GM21526 (cell line): ENCODE measurements around the gene RNF111.

Experiments
- ATAC-seq: cut with Tn5 transposase; IDR thresholded peaks from one replicate; pipeline ENCODE4 v1.9.1; 2021; ENCODE audit warnings: moderate library complexity; ENCODE audit not compliant: unreplicated experiment, low FRiP score

The RNF111 gene

DNA sequence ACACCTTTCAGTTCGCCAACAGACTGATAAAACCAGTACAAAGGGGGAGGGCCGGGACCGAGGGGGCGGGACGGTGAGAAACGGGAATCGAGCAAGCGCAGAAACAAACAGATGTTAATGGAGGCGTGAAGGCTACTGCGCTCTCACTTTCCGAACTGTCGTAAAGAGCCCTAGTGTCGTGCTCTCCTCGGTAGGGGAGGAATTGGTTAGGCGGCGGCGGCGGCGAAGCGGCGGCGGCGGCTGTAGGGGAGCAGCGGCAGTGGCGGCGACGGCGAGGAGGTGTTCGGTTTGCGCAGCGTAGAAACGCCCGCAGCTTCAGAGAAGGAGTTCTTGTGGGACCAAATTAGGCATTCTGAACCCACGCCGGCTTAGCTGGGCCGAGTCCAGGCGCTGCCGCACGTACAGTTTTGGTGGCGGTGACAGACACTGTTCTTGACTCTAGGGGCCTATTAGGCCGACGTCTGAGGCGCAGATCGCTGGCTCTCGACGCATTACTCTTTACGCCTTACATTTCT is at the start of gene RNF111:
TSS of gene RNF111 (plus strand) at position 173 of the 515 bp plus-strand sequence. CDS start 43,160 bp downstream, outside the sequence.
- ATAC-seq = peak; percentile 70

DNA sequence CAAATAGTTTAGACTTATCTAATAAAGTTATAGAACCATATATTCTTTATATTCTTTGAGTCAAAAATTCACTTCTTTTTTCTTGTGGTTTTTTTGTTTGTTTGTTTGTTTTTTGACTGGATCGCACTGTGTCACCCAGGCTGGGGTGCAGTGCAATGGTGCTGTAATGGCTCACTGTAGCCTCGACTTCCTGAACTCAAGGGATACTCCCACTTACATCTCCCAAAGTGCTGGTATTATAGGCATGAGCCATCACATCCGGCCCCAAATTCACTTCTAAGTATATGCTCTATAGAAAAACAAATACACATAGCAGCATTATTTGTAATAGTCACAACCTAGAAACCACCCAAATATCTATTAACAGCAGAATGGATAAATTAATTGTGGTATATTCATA is 40.3 kb upstream of the RNF111 start:
- ATAC-seq = no peak

DNA sequence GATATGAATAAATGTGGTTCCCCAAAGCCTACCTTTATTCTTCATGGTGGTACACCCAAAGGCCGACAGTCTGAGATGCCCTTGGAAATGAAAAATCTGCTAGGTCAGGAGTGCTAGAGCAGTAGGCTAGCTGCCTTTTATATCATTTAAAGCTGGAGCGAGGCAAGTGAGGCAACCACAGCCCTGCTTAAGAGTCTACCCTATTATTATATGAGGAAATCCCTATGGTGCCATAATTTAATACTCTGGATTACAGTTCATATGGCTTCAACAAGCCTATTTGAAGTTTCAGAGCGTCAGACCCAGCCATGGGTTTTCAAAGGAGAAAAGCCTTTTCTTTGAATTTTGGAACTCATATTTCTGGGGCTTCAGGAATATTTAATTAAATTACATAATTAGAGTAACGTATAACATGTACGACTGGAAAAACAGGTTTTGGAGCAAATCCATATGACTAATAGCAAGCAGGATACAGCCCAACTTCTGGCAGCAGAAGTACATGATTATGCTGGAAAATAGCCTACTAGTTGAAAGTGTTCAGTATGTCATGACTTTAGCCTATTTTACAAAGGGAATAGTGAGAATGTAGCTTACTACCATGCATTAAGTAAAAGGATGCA is 36.0 kb upstream of the RNF111 start:
- ATAC-seq = no peak

DNA sequence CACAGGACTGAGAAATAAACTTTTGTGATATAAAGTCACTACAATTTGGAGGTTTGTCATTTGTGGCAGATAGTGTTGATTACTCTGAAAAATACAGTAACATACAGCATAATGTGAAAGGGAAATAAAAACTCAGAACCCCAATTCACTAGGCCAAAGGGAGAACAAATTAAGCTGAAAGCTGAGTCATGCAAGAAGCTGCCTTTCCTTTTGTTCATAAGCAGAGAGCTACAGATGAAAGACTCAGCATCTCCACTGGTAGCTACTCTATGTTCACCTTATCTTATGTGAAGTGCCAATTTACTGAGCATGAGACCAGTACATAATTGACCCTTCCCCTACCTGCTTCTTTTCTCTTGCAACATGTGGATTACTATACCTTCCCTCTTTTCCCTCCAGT is 34.7 kb upstream of the RNF111 start:
- ATAC-seq = no peak

DNA sequence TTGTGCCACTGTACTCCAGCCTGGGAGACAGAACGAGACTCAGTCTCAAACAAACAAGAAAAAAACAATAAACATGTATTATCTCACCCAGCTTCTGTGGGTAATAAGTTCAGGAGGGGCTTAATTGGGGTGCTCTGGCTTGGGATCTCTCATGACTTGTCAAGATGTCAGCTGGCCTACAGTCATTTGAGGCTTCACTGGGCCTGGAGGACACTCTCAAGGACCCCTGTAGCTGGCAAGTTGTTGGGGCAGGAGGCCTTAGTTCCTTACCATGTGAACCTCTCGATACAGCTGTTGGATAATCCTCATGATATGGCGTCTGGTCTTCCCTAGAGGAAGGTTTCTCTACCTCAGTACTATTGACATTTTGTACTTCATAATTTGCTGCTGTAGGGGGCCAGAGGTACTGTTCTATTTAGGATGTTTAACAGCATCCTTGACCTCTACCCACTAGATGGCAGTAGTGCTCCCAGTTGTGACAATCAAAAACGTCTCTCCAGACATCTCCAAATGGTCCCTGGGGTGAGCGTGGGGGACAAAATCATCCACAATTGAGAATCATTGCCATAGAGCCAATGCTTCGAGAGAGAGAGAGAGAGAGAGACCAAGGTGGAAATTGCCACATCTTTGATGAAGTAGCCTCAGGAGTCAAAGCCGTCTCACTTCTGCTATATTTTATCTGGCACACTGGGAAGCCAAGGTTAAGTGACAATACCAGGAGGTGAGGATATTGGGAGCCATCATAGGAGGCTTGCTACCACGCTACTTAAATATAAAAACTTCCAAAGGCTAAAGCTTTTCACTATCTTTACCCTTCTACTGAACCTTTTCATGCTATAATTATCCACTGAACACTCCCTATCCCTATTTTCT is 30.1 kb upstream of the RNF111 start:
- peak; percentile 80 for ATAC-seq

DNA sequence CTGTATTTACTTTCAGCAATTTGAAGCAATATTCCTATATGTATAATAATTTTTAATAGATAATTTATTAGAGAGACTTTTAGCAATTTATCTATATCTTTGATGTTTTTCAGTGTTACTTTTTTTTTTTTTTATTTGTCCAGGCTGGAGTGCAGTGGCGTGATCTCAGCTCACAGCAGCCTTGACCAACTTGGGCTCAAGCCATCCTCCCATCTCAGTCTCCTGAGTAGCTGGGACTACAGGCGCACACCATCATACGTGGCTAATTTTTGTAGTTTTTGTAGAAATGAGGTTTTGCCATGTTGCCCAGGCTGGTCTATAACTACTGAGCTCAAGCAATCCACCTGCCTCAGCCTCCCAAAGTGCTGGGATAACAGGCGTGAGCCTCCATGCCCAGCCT is 28.7 kb upstream of the RNF111 start:
- ATAC-seq = no peak

DNA sequence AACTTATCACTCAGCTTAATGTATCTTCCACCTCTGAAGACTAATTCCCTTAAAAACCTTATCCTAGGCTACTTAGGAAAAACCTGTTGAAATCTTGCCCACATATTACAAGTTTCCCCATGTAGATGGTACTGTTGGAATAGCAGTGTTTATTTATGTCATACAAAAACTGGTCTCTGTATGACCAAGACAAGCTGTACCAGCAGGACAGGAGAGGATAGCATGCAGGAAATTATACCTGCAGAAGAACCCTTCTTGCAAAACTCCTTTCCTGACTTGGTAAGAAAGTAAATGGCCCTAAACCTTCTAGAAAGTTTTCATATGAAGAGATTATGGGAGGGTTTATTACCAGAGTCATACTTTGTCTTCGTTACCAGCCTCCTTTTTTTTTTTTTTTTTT is 25.3 kb upstream of the RNF111 start:
- ATAC-seq = no peak

DNA sequence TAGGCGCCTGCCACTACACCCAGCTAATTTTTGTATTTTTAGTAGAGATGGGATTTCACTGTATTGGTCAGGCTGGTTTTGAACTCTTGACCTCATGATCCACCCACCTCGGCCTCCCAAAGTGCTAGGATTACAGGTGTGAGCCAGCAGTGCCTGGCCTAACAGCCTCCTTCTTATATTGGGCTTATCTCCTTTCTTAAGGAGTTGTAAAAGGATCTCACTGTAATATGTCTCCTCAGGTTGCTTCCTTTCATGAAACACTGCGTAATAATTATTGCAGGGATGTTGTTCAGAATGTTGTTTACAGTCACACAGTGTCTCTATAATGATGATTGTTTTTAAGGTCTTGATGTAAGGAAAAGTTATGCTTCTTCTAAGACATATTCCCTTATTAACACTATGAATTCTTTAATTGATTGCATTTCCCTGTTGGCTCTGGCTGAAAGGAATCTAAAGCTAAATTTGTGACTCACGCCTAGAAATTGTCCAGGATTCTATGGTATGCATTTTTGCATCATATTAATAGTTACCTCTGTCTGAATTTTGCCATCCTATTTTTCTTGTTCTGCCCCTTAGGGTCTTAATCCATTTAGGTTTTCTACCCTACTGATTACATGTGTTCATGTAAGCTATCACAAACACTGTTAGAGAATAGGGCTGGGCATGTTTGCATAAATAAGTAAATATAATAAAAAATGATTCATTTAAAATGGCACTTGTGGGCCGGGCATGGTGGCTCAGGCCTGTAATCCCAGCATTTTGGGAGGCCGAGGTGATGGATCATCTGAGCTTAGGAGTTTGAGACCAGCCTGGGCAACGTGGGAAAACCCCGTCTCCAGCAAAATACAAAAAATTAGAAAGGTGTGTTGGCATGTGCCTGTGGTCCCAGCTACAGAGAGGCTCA is 24.5 kb upstream of the RNF111 start:
- no peak for ATAC-seq

DNA sequence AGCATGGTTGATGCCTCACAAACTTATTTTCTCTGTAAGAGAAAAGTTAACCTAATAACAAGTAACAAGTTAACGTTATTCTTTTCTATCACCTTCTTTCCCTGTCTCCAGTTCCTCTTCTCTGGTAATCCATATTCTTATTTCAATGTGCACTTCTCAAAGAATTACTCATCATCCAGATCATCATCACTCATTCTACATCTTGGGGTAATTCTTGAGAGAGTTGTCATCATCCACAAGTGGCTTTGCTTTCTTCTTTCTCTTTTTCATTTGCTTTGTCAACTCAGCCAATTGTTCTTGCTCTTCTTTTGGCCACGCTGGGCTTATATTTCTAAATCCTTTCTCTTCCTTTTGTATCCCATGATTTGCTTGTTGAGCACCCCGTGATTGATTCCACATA is 20.8 kb upstream of the RNF111 start:
- no peak for ATAC-seq

DNA sequence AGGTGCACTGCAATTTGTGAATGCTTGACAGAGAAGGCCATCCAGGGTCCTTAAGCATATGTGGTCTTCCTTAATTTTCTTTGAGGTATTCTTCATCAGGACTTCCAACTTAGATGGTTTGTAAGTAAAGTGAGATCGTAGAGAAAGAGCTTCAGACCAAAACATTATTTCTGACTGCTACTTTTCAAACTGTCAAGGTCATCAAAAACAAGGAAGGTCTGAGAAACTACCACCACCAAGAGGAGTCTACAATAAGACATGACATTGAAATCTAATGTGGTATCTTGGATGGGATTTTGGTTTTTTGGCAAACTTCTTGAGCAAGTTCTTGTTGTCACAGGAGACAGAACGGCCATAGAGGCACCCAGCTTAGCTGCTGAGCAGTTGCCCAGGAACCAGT is 20.0 kb upstream of the RNF111 start:
- no peak for ATAC-seq

DNA sequence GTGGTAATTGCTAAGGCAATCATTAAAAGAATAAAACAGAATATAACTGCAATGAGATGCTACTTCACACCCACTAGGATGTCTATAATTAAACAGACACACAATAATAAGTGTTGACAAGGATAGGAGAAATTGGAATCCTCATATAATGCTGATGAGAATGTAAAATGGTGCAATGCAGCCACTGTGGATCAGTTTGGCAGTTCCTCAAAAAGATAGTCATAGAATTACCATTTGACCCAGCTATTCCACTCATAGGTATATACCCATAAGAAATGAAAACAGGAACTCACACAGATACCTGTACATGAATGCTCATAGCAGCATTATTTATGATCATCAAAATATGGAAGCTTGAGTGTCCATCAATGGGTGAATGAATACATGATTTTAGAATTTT is 9.6 kb upstream of the RNF111 start:
- no peak for ATAC-seq

DNA sequence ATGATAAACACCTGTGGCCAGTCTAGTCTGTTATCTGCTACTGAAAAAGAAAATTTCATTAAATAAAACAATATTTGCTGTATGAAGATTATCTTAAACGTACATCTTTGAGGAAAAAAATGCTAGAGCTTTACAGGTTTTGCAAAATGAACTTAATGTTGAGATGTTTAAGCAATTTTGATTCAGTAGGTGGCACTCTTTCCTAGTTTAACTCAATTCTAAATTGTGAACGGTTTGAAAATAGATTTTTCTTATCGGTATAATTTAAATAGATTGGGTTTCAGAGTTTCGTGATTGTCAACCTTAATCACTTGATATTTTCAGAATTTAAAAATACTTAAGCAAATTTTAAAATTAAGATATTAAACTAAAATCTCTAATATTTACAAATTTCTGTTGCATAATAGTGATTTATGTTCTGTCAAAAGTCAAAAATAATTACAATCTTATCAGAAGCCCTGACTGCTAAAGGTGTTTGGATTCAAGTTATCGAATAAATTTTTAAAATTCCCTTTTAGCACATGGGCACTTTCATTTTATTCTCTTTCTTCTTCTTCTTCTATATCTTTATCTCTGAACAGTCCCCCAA is 7.0 kb upstream of the RNF111 start:
- no peak for ATAC-seq

DNA sequence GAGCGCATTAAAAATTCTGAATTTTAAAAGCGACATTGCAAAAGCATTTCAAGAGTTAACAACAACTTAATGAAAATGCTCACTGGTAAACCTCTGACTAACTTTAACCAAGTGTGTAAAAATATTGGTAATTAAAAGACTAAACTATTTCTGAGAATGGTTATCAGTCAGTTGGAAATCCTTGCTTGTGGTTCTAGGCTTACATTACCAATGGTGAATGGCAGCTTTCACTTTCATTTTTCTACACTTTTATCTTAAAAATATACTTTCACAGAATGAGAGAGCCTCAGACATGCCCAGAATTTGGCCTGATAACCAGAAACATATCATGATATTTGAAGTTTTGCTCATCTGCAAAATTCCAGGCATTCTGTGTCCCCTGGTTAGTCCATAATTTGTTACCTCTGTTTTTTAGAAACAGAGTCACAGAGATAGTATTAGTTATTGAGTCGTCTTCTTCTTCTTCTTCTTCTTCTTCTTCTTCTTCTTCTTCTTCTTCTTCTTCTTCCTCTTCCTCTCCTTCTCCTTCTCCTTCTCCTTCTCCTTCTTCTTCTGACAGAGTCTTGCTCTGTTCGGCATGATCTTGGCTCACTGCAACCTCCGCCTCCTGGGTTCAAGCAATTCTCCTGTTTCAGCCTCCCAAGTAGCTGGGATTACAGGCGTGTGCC is 5.5 kb upstream of the RNF111 start:
- ATAC-seq = no peak

DNA sequence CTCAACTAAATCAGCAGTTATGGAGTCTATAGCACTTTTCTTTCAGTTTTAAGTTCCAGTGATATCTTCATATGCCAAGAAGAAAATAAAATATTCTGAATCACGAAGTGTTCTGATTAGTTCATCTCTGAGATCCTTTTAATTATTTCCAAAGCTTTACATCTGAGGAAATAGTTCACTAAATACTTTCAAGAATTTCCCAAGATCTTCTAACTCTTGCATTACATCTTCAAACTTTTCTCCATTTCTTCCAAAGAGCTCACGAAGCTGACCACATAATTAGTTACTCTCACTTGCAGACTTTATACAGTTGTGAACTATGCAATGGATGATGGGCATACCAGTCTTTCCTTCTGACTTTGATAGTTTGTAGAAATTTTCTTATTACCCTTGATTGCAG is 4.2 kb upstream of the RNF111 start:
- no peak for ATAC-seq

DNA sequence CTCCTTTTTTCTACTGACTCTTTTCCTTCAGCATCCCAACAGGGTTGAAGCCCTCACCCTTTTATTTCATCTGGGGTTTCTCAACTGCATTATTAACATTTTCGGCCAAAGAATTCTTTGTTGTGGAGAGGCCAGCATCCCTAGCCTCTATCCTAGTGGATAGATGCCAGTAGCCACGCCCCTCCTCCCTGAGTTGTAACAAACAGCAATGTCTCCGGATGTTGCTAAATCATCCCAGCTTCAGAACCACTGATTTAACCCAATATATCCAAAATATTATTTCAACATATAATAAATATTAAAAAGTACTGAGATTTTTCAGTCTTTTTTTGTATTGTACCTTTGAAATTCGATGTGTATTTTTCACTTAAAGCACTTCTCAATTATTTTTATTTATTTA is 2.0 kb upstream of the RNF111 start:
- ATAC-seq = no peak

DNA sequence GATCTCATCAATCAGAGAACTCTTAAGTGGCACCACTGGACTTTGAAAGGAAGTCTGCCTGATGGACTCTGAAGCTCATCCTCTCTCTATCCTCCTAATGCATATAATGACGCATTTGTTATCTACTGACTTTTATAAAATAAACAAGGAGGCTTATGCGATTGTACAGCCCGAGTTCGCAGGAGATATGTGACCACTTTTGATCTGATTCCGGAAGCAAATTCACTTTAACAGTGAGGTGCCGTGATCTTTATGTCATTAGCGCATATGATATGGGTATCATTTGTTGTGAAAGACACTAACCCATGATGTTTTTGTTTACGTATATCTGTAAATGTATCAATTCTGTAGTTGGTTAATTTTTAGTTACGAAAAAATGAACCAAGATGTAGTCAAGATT is 427 bp upstream of the RNF111 start:
- peak; percentile 3 for ATAC-seq

DNA sequence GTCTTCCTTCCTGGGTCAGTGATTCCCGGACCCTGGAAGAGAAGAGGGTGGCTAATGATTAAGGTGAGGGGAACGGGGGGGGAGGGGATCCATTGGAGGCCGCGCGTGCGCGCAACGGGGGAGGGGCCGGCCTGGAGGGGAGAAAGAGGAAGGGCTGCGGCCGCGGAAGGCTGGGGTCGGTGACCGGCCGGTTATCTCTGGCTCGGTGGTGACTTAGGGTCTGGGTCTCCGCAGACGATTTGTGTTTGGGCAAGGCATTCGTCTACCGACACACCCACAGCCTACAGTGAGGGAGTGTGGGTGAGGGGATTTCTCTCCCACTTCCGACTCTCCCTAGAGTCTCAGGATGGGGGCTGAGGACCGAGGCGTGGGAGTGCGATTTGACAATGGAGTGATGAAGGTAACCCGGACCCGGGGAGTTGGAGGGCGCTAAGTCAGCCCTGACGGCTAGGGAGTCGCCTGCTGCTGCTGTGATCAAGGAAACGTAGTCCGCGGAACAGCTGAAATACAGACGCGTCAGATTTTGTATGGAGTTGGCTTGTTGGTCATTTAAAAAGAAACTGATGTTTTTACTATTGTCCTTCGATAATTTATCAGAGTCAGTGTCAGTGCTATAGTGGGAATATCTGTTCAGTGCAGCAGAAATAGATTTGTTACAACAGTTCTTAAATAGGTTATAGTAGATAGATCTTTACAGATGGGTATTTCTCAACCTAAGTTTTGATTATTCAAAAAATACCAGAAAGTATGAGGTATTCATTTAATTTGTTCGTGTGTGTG is 733 bp downstream of the RNF111 start:
- ATAC-seq = peak; percentile 40

DNA sequence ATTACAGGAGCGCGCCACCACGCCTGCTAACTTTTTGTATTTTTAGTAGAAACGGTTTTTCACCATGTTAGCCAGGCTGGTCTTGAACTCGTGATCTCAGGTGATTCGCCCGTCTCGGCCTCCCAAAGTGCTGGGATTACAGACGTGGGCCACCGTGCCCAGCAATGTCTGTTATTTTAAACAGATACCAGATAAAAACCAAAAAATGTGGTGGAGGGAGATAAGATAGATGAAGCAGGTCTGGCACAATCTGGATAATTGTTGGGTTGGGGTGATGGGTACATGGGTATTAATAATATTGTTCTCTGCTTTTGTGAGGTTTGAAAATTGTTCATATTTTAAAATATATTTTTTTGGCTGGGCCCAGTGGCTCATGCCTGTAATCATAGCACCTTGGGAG is 4.7 kb downstream of the RNF111 start:
- ATAC-seq = no peak

DNA sequence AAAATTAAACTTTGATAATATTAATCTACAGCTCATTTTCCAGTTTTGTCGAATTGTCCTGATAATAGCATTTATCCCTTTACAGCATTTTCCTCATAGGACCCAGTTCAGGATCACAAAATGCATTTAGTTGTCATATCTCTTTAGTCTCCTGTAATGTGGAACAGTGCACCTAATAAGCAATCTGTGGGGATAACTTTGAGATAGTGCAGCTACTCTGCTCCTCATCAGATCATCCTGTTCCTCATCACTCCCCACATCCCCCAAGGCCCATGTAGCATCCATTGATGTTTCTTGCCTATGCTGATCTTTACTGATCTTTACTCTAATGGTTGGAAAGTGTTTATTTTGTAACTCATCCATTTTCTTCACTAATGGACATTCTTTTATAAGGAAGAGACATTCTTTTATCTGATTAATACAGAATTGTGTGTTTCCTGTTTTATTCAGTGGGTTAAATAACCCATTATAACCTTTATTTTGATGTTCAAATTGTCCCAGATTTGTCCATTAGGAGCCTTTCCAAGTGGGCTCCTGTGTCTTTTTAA is 7.5 kb downstream of the RNF111 start:
- no peak for ATAC-seq
